Inferior parietal cortex (tissue), 1 donor: ENCODE data around the gene FILIP1L.
A peak's percentile ranks its signal among the peaks of the same experiment; 100 is the strongest.

Source experiments
- DNase-seq: peaks from one replicate; pipeline ENCODE4 v3.0.0-alpha.2; 2016; ENCODE audit errors: extremely low spot score

FILIP1L gene

GRCh38 chr3:100042166-100042981 is 71.9 kb downstream of the FILIP1L start:
- DNase-seq = no peak

- DNase-seq = no peak
Measured at GRCh38 chr3:100041328-100041749, 73.0 kb downstream of the FILIP1L start.

GRCh38 chr3:100040451-100041225 is 73.7 kb downstream of the FILIP1L start:
- DNase-seq = no peak

GRCh38 chr3:100039075-100039474 is 75.2 kb downstream of the FILIP1L start:
- no peak for DNase-seq

GRCh38 chr3:100033903-100034471 is 80.3 kb downstream of the FILIP1L start:
- DNase-seq = no peak

GRCh38 chr3:100033184-100033583 is 81.1 kb downstream of the FILIP1L start:
- no peak for DNase-seq

- DNase-seq = peak; percentile 50
Measured at GRCh38 chr3:100032243-100032642, 82.1 kb downstream of the FILIP1L start.

GRCh38 chr3:100030914-100031425 is 83.3 kb downstream of the FILIP1L start:
- no peak for DNase-seq

- DNase-seq = no peak
Measured at GRCh38 chr3:100030346-100030745, 84.0 kb downstream of the FILIP1L start.

- no peak for DNase-seq
Measured at GRCh38 chr3:100029689-100030088, 84.6 kb downstream of the FILIP1L start.

GRCh38 chr3:100029052-100029451 is 85.2 kb downstream of the FILIP1L start:
- no peak for DNase-seq

GRCh38 chr3:100027321-100027720 is 87.0 kb downstream of the FILIP1L start:
- no peak for DNase-seq

- no peak for DNase-seq
Measured at GRCh38 chr3:100024520-100025303, 89.6 kb downstream of the FILIP1L start.

- DNase-seq = no peak
Measured at GRCh38 chr3:100023595-100023994, 90.7 kb downstream of the FILIP1L start.

- DNase-seq = no peak
Measured at GRCh38 chr3:100023150-100023549, 91.2 kb downstream of the FILIP1L start.

GRCh38 chr3:100022506-100022905 is 91.8 kb downstream of the FILIP1L start:
- no peak for DNase-seq

GRCh38 chr3:100020876-100021644 is 93.2 kb downstream of the FILIP1L start:
- DNase-seq = no peak

GRCh38 chr3:100019719-100020118 is 94.6 kb downstream of the FILIP1L start:
- DNase-seq = no peak

- no peak for DNase-seq
Measured at GRCh38 chr3:100018806-100019205, 95.5 kb downstream of the FILIP1L start.

- no peak for DNase-seq
Measured at GRCh38 chr3:100010087-100010417, 104.2 kb downstream of the FILIP1L start.
